Stimulated activated CD4-positive, alpha-beta T cell treated with anti-CD3 and anti-CD28 coated beads, TNF-alpha, amount 100 ng/mL, for 24 hours (primary cell): ENCODE data around the gene STX1A.

Source experiments
- DNase-seq, 3 experiments: peaks; one replicate each; pipeline ENCODE4 v3.0.0-alpha.2; 2020; ENCODE audit warnings: low read depth in 3 of 3

STX1A gene

DNA sequence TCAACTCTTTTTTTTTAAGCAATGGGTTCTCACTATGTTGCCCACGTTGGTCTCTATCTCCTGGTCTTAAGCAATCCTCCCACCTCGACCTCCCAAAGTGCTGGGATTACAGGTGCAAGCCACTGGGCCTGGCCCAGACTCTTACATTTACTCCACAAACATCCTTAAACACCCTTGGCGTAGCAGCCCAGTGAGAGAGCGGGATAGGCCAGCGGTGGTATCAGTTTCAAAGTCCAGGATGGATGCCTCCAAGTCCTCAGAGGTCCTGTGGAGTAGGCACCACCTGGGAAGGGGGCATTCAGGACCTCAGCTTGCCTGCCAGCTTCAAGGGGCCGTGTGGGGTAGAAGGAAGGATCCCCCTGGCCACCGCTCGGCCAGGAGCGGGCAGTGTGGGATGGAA lies 69.9 kb downstream of the STX1A start:
- DNase-seq = no peak
